GM18498 (cell line): Measurements from ENCODE around the gene CCND1.
"Not testable (repeated sequence)": the region's sequence is repeated elsewhere in the genome, so short reads cannot be mapped to it uniquely, and the experiment has no call there.

ENCODE experiments used
- ATAC-seq: cut with Tn5 transposase; IDR thresholded peaks from one replicate; pipeline ENCODE4 v1.9.1; 2021; ENCODE audit warnings: mild to moderate bottlenecking, moderate library complexity; ENCODE audit not compliant: unreplicated experiment

CCND1 gene

DNA sequence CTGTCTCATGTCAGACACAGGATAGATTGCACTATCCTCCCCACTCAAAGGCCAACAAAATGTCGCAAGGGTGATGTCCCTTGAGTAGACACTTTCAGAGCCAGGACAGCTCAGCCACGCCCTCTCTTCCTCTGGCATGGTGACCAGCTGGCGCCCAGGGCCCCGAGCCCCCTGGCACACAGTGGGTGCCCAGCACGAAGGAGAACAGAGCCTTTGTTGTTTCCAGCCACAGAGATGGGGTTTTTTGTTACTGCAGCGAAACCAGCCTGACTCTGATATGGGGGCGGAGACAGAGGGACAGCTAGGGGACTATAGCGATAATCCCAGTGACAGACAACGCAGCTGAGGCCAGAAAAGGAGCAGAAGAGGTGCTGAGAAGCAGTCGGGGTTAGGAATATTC, 23.3 kb upstream of the CCND1 start:
- ATAC-seq, result no peak

DNA sequence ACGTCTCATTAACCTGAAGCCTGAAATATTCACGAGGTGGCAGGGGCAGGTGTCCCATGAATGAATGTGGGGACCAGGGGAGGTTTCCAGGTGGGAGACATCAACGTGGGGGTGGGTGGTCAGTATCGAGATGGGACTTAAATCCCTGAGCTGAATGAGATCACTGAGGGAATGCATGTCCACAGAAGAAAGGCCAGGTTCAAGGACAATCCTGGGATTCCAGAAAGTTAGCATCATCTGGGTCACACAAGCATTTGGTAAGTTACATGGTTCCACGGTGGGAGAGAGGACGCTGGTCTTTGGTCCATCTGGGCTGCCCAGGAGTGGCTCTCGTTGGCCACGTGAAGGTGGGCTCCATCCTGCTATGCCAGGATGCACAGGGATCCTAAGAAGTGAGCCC, 22.7 kb upstream of the CCND1 start:
- no peak for ATAC-seq

DNA sequence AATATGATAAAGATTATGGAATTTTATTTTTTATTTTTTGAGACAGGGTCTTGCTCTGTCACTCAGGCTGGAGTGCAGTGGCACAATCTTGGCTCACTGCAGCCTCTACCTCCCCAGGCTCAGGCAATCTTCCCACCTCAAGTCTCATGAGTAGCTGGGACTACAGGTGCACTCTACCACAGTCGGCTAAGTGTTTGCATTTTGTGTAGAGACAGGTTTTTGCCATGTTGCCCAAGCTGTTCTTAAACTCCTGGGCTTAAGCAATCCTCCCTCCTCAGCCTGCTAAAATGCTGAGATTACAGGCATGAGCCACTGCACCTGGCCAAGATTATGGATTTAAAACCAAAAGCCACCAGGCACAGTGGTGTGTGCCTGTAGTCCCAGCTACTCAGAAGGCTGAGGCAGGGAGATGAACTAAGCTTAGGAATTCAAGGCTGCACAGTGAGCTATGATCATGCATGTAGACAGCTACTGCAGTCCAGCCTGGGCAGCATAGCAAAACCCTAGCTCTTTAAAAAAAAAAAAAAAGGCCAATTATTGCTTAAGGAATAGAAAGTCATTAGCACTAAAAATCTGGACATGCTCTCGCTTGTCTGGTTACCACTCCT, 20.2 kb upstream of the CCND1 start:
- no peak for ATAC-seq

DNA sequence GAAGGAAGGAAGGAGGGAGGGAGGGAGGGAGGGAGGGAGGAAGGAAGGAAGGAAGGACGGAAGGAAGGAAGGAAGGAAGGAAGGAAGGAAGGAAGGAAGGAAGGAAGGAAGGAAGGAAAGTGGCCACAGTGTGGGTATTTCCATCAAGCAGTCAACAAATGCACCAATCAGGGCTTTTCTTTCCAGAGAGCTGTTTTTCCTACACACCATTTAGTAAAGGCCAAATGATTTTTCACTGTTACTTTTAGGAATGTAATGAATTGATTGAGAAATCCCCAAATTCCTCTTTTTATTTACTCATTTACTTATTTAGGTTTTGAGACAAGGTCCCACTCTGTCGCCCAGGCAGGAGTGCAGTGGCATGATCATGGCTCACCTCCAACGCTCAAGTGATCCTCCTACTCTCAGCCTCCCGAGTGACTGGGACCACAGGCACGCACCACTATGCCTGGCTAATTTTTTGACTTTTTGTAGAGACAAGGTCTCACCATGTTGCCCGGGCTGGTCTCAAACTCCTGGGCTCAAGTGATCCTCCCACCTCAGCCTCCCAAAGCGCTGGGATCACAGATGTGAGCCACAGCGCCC, 18.8 kb upstream of the CCND1 start:
- ATAC-seq, result not testable (repeated sequence)

DNA sequence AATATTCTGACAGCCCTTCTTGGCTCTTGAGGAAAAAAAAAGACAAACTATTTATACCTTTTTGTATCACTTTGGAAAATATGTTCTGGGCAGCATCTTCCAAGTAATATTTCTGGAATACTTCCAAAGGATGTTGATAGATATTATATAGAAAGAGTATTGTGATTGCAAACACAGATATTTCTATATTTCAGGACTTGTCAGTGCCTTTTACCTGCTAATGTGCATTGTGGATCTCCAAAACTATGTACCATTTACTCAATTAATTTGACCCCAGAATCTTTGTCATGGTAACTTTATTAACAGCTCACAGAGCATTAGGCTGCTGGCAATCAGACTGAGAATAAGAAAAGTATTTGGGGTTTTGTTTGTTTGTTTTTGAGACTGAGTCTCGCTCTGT, 16.7 kb upstream of the CCND1 start:
- ATAC-seq, result no peak

DNA sequence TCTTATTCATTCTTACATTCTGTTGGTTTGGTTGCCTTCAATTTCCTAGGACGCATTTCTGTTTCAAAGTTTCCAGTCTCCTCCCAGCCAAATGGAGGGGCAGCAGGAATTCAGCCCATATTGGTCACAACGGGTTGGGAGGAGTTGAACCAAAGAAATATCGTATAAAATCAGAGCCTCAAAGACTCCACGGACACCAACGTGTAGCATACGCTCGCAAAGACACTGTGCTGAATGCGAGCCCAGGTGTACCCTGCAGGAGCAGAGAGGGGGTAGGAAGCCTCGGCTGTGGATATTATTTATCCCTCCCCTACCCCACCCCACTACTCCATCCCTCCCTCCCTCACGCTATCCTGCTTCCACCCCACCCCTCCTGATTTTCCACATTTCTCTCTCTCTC, 15.5 kb upstream of the CCND1 start:
- ATAC-seq, result no peak

DNA sequence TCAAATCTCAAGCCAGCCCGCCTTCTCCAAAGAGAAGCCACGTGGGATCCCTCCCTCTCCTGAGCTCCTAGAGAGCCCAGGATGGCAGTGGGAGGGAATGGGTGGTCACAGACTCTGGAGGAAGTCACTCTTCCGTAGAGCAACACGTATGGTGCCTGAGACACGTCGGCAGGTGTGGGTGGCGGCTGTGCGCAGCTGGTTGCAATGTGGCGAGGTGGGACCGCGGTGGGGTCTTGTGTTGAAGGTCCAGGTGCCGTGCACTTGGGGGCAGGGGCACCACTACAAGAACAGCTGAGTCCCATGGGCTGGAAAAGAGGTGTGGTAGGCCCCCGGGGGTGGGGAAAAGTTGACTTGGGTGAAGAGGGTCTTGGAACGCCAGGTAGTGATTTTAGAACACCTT, 13.4 kb upstream of the CCND1 start:
- ATAC-seq, result no peak

DNA sequence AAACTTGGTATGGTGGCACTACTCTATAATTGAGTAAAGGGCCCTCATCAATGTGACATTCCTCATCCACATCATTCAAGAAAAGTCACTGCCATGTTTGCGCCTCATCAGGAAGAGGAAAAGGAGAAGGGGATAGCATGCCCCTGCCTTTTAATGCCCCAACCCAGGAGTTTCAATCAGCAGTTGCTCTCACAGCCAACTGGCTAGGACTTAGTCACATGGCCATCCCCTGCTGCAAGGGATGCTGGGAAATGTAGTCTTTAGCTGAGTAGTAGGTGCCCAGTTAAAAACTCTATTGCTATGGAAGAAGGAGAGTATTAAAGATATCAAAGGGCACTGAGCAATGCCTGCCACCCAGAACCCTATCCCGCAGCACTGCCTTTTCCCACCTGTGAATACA, 10.9 kb upstream of the CCND1 start:
- no peak for ATAC-seq

DNA sequence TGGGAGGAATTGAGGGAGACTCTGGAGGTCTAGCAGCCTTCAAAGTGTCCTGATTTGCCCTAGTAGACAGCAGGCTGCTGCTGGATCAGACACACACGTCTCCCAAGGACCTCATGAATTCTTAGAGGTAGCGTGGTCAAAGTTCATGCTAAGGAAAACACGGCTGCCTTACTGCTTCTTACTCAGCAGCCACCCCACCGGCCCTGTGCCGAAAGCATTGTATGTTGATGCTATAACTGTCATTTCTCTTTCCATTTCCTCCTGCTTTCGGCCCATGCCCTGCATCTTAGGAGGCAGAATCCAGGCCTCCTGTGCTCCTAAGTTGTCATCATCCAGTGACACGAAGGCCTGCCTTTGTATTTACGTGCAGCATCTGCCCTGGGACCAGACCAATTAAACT, 10.5 kb upstream of the CCND1 start:
- ATAC-seq, result no peak

DNA sequence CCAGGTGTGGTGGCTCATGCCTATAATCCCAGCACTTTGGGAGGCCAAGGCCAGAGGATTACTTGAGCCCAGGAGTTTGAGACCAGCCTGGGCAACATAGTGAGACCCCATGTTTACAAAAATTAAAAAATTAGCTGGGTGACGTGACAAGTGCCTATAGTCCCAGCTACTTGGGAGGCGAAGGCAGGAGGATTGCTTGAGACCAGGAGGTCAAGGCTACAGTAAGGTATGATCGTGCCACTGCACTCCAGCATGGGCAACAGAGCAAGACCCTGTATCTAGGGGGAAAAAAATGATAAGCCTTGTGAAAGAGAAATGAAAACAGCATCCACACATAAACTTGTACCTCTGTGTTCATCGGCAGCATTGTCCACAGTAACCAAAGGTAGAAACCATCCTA, 8.1 kb upstream of the CCND1 start:
- no peak for ATAC-seq

DNA sequence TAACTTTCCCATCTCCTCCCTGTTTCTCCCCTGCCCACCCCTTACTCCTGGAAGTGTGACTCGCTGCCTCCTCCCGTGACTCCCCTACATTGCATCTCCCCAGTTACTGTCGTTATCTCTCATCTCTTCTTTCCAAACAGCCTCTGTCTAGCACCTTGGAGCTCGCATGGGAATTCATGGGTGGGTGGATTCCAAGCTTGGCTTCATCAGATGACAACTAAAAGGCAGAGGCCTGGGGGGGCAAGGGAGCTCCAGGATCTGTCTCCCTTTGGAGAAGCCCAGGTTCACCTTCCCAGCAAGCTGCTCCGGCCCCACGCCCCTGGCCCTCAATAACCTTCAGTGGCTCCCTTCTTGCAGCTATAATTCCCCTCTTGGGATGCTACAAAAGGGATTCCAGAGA, 6.9 kb upstream of the CCND1 start:
- no peak for ATAC-seq

DNA sequence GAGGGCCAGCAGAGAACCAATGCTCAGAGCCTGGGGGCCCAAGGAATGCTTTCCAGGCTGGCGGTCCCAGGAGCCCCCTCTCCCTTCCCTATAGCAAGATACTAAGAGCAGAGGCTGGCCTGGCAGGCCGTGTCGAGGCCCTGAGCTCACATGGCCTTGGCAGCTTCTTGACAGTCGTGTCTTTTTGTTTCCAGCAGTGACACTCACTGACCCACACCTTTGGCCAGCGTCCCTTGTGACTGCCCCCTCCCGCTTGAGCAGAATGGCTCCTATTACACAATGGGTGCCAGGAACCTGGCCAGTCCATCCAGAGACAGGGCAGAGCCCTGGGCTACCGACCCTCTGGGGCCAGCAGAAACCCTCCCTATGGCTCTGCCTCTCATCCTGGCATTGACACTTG, 6.4 kb upstream of the CCND1 start:
- ATAC-seq, result no peak

DNA sequence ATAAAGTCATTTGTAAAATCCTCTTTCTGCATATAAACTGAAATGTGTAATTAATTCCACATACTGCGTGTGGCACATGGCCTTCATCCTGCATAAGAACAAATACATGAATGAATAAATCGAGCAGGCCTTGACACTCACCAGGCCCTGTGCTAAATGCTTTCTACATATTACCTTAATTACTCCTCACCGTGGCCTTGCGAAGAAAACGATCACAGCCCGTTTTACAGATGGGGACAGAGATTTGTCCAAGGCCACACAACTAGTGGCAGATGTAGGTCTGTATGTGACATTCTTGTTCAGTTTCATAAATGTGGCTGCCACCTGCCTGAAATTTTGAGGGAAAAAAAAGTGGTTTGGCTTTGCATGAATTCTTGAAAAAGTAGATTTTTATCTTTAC, 5.8 kb upstream of the CCND1 start:
- no peak for ATAC-seq

DNA sequence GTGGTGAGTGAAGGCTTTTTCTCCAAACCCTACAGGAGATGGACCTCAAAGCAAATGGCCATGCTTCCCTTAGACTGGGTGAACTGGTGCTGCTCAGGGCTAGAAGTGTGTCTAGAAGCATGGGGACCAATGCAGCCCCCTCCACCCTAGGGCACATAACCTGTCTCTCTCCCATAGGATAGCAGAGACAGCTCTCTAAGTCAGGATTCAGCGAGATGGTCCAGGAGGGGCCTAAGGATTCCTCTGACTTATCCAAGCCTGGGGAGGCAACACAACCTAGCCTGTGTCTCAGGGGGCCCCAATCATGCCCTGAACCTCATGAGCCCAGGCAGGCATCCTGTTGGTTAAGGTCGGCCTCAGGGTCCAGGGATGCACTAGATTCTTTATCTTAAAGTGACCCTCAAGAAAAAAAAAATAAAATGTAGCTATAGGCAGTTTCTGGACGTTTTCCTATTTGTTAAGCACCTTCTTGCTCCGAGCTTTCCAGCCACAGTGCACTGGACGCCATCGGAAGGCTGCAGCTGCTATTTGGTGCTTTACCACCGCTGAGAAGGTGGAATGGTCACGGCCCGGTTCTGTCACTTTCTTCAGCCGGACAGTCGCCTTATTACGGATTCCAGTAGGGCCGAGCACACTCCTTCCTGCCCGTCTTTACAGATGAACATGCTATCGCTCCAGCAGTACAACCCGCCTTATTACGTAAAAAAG, 5.0 kb upstream of the CCND1 start:
- ATAC-seq, result no peak

DNA sequence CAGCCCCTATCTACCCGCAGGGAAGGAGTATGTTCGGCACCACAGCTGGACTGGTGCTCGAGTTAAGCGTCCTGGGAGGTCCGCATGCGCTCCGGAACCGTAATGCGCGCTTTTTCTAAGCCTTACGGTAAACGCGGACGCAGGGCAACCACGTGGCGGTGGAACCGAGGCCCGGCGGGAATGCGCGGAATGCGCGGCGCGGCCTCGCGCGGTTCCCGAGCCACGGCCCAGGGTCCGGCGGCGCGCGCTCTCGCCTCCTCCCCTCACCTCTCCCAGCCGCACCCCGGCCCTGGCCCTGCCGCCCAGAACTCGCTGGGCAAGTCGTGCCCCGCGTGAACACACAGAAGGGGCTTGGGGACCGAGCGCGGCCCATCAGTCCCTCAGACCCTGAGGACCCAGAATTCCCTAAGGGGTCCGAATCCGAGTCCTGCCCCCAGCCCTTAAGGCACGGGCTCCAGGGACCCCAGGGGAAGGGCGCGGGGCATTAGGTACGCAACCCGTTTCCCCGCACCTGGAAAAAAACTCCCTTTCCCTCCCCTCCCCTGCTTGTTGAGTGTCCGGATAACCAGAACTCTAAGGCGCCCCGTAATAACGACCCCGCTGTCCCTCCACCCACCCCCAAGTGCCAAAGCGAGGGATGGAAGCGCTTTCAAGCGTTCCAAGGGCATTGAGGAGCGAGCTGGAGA, 4.3 kb upstream of the CCND1 start:
- no peak for ATAC-seq

DNA sequence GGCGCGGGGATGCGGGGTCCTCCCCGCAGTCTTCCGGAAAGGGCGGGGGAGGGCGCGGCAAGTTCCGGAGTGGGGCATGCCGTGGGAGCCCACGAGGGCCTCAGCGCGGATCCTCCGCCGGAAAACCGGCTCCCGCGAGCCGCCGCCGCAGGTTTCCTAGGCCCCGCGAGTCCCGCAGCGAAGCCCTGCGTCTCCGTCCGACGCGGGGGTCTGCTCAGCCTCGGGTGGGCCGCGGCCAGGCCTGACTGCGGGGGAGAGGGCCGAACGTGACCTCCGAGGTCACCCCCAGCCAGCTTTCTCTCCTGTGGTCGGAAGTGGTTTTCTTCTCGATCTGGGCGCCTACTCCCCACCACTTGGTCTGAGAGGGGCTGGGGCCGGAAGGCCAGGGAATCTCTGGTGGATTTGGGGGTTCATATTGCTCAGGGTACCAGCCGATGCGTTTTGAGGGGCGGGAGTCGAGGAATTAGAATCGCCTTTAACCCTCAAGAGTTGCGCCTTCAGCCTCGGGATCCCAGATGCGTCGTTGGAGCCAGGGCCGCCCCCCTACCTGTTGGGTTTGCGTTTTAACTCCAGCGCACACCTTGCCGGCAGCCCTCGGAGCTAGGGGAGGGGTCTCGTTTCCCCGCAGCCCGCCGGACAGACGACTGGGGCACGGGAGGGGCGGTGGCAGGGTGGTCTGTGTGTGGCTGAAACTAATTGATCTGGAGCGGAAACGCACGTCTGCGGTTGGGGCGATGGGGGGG, 3.6 kb upstream of the CCND1 start:
- no peak for ATAC-seq

DNA sequence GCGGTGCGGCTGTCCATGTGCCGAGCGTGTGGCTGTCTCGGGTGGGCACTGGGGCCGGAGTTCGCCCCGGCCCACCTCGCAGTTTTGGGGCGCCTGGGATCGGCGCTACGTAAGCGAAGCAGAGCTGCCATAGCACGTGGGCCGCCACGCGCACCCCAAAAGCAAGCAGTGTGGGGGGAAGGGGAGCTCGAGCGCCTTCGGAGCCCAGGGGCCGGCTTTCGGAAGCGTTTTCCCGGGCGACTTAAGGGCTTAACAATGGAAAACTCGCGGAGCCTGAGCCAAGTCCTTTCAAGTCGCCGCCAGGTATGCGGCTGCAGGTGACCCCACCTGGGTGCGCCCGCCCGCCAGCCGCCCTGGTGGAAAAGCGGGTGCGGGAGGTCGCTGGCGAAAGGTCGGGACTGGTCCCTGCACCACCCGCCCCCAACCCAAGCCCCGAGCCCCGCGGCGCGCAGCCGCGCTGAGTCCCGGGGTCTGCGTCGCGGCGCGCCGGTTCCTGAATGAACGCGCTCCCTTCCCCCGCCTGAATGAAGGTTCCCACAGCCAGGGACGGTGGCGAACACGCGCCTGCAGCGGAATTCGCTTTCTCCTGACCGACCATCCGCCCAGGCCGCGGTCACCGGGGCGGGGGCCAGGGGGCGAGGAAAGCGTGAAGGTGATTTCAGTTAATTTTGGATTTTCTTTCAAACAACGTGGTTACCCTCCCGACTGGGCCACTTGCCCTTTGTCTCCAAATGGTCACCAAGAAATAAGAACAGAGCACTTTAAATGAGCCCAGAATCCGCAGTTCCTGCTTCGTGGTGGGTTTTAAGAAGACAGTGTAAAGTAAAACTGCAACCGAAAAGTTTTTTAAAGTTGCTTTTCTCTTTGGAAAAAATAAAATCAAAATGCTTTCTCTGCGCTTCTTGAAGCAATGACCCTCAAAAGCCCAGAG, 2.8 kb upstream of the CCND1 start:
- no peak for ATAC-seq

DNA sequence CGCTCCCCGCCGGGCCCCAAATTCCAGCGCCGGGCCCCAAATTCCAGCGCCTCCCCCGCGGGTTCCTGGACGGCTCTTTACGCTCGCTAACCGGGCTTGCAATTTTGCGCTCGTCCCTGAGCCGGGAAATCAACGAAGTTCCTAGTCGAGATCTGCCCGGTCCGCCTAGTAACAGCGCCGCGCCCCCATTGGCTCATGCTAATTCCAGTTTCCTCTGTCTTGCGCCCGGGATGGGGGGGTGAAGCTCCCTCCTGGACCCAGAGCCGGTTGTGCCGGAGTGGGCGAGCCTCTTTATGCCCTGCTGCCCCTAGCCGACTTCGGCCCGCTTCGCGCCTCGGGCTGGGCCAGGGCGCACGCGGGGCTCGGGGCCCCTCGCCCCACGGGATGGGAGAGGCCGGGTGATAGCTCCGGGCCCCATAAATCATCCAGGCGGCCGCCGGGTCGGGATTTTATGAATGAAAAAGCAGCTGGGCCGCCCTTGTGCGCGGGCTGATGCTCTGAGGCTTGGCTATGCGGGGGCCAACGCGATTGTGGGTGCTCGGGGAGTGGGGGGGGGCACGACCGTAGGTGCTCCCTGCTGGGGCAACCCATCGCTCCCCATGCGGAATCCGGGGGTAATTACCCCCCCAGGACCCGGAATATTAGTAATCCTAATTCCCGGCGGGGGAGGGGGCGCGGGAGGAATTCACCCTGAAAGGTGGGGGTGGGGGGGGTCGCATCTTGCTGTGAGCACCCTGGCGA, 1.8 kb upstream of the CCND1 start:
- no peak for ATAC-seq

DNA sequence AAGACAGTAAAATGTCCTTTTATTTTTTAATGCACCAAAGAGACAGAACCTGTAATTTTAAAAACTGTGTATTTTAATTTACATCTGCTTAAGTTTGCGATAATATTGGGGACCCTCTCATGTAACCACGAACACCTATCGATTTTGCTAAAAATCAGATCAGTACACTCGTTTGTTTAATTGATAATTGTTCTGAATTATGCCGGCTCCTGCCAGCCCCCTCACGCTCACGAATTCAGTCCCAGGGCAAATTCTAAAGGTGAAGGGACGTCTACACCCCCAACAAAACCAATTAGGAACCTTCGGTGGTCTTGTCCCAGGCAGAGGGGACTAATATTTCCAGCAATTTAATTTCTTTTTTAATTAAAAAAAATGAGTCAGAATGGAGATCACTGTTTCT, 1.1 kb upstream of the CCND1 start:
- no peak for ATAC-seq
